ENCODE measurements around the gene NIPAL4. TPM values are rescaled to one million over a fixed set of nuclear protein-coding genes. Genes with fewer than 3 reads are reported as not detected.
A peak's percentile ranks its signal among the peaks of the same experiment; 100 is the strongest.

The NIPAL4 gene
- total and polyA plus RNA-seq, 7 experiments from 2014 or later = 0.70 to 1.6 (median 1.2) TPM; not detected in 4

DNA sequence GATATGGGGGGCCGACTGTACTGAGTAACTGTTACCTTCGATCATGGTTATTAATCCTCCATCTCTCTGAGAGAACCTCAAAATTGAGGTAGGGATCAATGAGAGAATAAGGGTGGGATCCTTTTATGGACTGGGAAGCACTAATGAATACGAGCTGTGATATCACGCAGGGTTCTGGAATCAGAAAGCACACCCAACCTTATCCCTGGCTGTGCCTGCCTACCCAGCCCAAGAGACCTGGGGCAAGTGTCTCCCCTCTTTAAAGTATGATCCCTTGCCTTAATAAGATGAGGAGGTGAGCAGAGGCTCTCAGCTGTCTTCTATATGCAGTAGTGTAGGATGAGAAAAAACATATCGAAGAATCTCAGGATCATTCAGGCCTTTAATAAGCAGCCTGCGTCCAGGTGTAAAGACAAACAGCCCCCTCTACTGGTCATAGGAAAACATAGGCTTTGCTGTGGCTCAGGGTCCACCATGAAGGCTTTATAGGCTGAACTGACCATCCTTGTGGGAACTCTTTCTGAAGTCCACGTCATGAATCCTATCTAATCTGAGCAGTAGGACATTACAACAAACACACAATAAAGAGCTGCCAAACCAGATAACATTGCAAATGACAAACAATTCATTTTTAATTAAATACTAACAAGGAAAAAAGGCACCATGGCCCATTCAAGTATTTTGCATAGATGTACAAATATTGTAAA, 16.8 kb downstream of the NIPAL4 start:
- ChIA-PET POLR2A (no interaction called here), CTCF (interaction anchor here (1.0 kb wide), 1 partner anchor 329 kb away, joined by 3 read pairs; no protein-coding TSS in a partner anchor)
- Histone ChIP-seq H3K27ac (ENCODE audit: low read depth, low read length) (no peak overlapping the region), H3K4me3 (ENCODE audit: low read length) (no peak overlapping the region), H3K27me3 (ENCODE audit: control insufficient read depth in 2 of 2, insufficient read depth in 2 of 2, low read length in 2 of 2) (no peaks in the 10 kb centered on the region), H3K36me3 (ENCODE audit: control insufficient read depth in 2 of 3, insufficient read depth in 3 of 3, low read length in 3 of 3) (no peaks in the 10 kb centered on the region), H3K9me3 (ENCODE audit: control insufficient read depth in 2 of 3, low read length in 3 of 3) (no peaks in the 10 kb centered on the region), H3K4me1 (ENCODE audit: control insufficient read depth in 2 of 2, insufficient read depth in 2 of 2, low read length in 2 of 2) (no peaks in the 10 kb centered on the region)
- Mint-ChIP-seq H3K4me1 (peaks cover 0 to 79% (median 0%) of the 10 kb centered on the region in 7 donors), H3K36me3 (peaks cover 0 to 72% (median 0%) of the 10 kb centered on the region in 5 donors), H3K9me3 (peaks cover 0 to 4% (median 0%) of the 10 kb centered on the region in 11 donors), H3K27ac (peak overlapping the region in 1 of 9 donors; percentile 56), H3K27me3 (no peaks in the 10 kb centered on the region), H3K4me3 (no peak overlapping the region)
- intact Hi-C loops (cut with micrococcal nuclease) = loop anchor here (1.0 to 10.0 kb wide), 6 partner anchors 45 to 332 kb away; partner anchors contain the start of genes LSM11 (in 1 of the 2) and MED7 (in 1 of the 2)
- ATAC-seq = peak; percentile 60
- DNase-seq = peak in 5 of 9 donors; percentile 14 to 34 (median 17)

DNA sequence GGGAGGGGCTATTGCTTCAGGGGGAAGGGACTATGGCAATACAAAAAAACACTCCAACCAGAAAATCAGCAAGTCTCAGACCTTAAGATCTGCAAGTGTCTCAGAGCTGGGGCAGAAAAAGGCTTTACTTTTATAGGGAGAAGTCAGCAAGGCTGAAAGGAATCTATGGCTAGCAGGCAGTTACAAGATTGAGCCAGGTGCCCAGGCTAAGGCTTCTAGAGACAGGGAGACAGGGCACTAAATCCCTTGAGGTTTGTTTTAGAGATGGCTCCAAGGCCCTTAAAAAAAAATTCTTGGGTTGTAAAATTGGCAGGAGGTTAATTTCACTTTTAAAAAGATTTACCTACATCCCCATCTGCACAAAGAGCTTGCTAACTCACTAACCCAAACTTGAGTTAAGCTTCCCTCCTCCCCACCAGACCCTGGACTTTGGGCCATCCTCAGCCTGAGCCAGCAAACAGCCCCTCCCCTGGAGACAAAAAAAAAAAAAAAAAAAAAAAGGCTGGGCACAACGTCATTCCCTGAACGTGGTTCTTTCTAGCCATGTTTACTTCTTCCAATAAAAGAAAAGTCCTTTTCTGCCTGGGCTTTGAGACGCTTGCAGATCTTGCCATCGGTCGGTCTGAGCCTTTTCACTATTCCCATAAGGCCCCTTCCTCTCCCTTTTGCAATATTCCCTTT, 17.9 kb downstream of the NIPAL4 start:
- H3K36me3 Mint-ChIP-seq = peaks cover 0 to 74% (median 0%) of the 10 kb centered on the region in 5 donors
- no peaks in the 10 kb centered on the region for H3K9me3 ChIP-seq (ENCODE audit: control insufficient read depth in 2 of 3, low read length in 3 of 3)
- no peak overlapping the region for H3K27ac ChIP-seq (ENCODE audit: low read depth, low read length)
- peak overlapping the region in 2 of 9 donors; percentile 36 to 79 for H3K27ac Mint-ChIP-seq
- POLR2A ChIA-PET = interaction anchor here (0.6 kb wide), 1 partner anchor 248 kb away, joined by 5 read pairs; no protein-coding TSS in a partner anchor
- no peaks in the 10 kb centered on the region for H3K27me3 ChIP-seq (ENCODE audit: control insufficient read depth in 2 of 2, insufficient read depth in 2 of 2, low read length in 2 of 2)
- no peak overlapping the region for H3K4me3 ChIP-seq (ENCODE audit: low read length)
- no peaks in the 10 kb centered on the region for H3K36me3 ChIP-seq (ENCODE audit: control insufficient read depth in 2 of 3, insufficient read depth in 3 of 3, low read length in 3 of 3)
- DNase-seq (no peak), ATAC-seq (no peak)
- no peaks in the 10 kb centered on the region for H3K27me3 Mint-ChIP-seq
- no peaks in the 10 kb centered on the region for H3K4me1 ChIP-seq (ENCODE audit: control insufficient read depth in 2 of 2, insufficient read depth in 2 of 2, low read length in 2 of 2)
- H3K4me3 Mint-ChIP-seq = peak overlapping the region in 1 of 10 donors; percentile 60
- H3K9me3 Mint-ChIP-seq = peaks cover 0 to 3% (median 0%) of the 10 kb centered on the region in 11 donors
- CTCF ChIA-PET = interaction anchor here (1.4 kb wide), 1 partner anchor 8 kb away, joined by 3 read pairs; no protein-coding TSS in a partner anchor
- H3K4me1 Mint-ChIP-seq = peaks cover 0 to 86% (median 0%) of the 10 kb centered on the region in 7 donors
- intact Hi-C loops (cut with micrococcal nuclease) = loop anchor here (1.0 to 10.0 kb wide), 6 partner anchors 46 to 333 kb away; partner anchors contain the start of genes LSM11 (in 1 of the 2) and MED7 (in 1 of the 2)

GRCh38 chr5:157478726-157479125, 18.7 kb downstream of the NIPAL4 start:
- Histone ChIP-seq H3K4me3 (ENCODE audit: low read length) (no peak overlapping the region), H3K27me3 (ENCODE audit: control insufficient read depth in 2 of 2, insufficient read depth in 2 of 2, low read length in 2 of 2) (no peaks in the 10 kb centered on the region), H3K9me3 (ENCODE audit: control insufficient read depth in 2 of 3, low read length in 3 of 3) (no peaks in the 10 kb centered on the region), H3K36me3 (ENCODE audit: control insufficient read depth in 2 of 3, insufficient read depth in 3 of 3, low read length in 3 of 3) (no peaks in the 10 kb centered on the region), H3K27ac (ENCODE audit: low read depth, low read length) (no peak overlapping the region), H3K4me1 (ENCODE audit: control insufficient read depth in 2 of 2, insufficient read depth in 2 of 2, low read length in 2 of 2) (no peaks in the 10 kb centered on the region)
- peak overlapping the region in 1 of 10 donors; percentile 60 for H3K4me3 Mint-ChIP-seq
- peak overlapping the region in 1 of 9 donors; percentile 79 for H3K27ac Mint-ChIP-seq
- POLR2A ChIA-PET = no interaction called here
- intact Hi-C loops (cut with micrococcal nuclease) = loop anchor here (5.0 to 10.0 kb wide), 4 partner anchors 46 to 334 kb away; partner anchors contain the start of genes LSM11 (in 1 of the 2) and MED7 (in 1 of the 2)
- H3K9me3 Mint-ChIP-seq = peaks cover 0 to 3% (median 0%) of the 10 kb centered on the region in 11 donors
- H3K27me3 Mint-ChIP-seq = no peaks in the 10 kb centered on the region
- peaks cover 0 to 83% (median 0%) of the 10 kb centered on the region in 7 donors for H3K4me1 Mint-ChIP-seq
- DNase-seq = no peak
- peaks cover 0 to 74% (median 0%) of the 10 kb centered on the region in 5 donors for H3K36me3 Mint-ChIP-seq
- CTCF ChIA-PET = interaction anchor here (1.4 kb wide), 1 partner anchor 9 kb away, joined by 3 read pairs; no protein-coding TSS in a partner anchor
- no peak for ATAC-seq

DNA sequence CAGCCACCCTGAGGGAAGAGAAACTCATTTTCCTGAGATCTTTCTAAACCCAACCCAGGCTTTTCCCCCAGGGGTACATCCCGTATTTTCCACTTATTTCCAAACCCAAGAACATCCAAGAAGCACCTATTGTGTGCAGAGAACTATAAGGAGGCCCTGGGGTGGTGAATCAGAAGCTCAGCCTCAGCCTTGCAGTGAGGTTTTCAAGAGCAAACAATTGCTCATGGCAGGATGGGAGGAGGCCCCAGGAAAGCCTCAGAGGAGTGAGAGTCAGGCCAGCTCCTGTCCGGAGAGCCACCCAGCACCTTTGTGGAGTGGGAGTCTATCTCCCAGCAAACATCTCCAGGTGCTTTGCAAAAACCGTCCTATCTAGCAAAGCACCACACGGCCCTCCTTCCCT, 19.2 kb downstream of the NIPAL4 start:
- no peak for ATAC-seq
- intact Hi-C loops (cut with micrococcal nuclease) = loop anchor here (5.0 to 10.0 kb wide), 4 partner anchors 47 to 334 kb away; partner anchors contain the start of genes LSM11 (in 1 of the 2) and MED7 (in 1 of the 2)
- no peaks in the 10 kb centered on the region for H3K4me1 ChIP-seq (ENCODE audit: control insufficient read depth in 2 of 2, insufficient read depth in 2 of 2, low read length in 2 of 2)
- no peaks in the 10 kb centered on the region for H3K36me3 ChIP-seq (ENCODE audit: control insufficient read depth in 2 of 3, insufficient read depth in 3 of 3, low read length in 3 of 3)
- Mint-ChIP-seq H3K4me1 (peaks cover 0 to 83% (median 0%) of the 10 kb centered on the region in 7 donors), H3K4me3 (peak overlapping the region in 1 of 10 donors; percentile 60), H3K27ac (peak overlapping the region in 1 of 9 donors; percentile 79), H3K27me3 (no peaks in the 10 kb centered on the region), H3K9me3 (peaks cover 0 to 3% (median 0%) of the 10 kb centered on the region in 11 donors), H3K36me3 (peaks cover 0 to 76% (median 0%) of the 10 kb centered on the region in 5 donors)
- no peak overlapping the region for H3K27ac ChIP-seq (ENCODE audit: low read depth, low read length)
- H3K4me3 ChIP-seq (ENCODE audit: low read length) = no peak overlapping the region
- H3K9me3 ChIP-seq (ENCODE audit: control insufficient read depth in 2 of 3, low read length in 3 of 3) = no peaks in the 10 kb centered on the region
- no peaks in the 10 kb centered on the region for H3K27me3 ChIP-seq (ENCODE audit: control insufficient read depth in 2 of 2, insufficient read depth in 2 of 2, low read length in 2 of 2)
- no peak for DNase-seq
- ChIA-PET CTCF (interaction anchor here (1.4 kb wide), 1 partner anchor 9 kb away, joined by 3 read pairs; no protein-coding TSS in a partner anchor), POLR2A (no interaction called here)

- peaks cover 0 to 85% (median 0%) of the 10 kb centered on the region in 7 donors for H3K4me1 Mint-ChIP-seq
- H3K4me3 ChIP-seq (ENCODE audit: low read length) = no peak overlapping the region
- H3K27ac Mint-ChIP-seq = peak overlapping the region in 2 of 9 donors; percentile 36 to 79
- peak overlapping the region in 1 of 10 donors; percentile 60 for H3K4me3 Mint-ChIP-seq
- H3K27ac ChIP-seq (ENCODE audit: low read depth, low read length) = no peak overlapping the region
- intact Hi-C loops (cut with micrococcal nuclease) = loop anchor here (5.0 to 10.0 kb wide), 4 partner anchors 48 to 335 kb away; partner anchors contain the start of genes LSM11 (in 1 of the 2) and MED7 (in 1 of the 2)
- no peaks in the 10 kb centered on the region for H3K9me3 ChIP-seq (ENCODE audit: control insufficient read depth in 2 of 3, low read length in 3 of 3)
- no peaks in the 10 kb centered on the region for H3K27me3 Mint-ChIP-seq
- POLR2A ChIA-PET = no interaction called here
- no peaks in the 10 kb centered on the region for H3K4me1 ChIP-seq (ENCODE audit: control insufficient read depth in 2 of 2, insufficient read depth in 2 of 2, low read length in 2 of 2)
- H3K36me3 ChIP-seq (ENCODE audit: control insufficient read depth in 2 of 3, insufficient read depth in 3 of 3, low read length in 3 of 3) = no peaks in the 10 kb centered on the region
- no peak for ATAC-seq
- CTCF ChIA-PET = interaction anchor here (1.4 kb wide), 1 partner anchor 10 kb away, joined by 3 read pairs; no protein-coding TSS in a partner anchor
- H3K9me3 Mint-ChIP-seq = peaks cover 0 to 3% (median 0%) of the 10 kb centered on the region in 11 donors
- DNase-seq = no peak
- H3K36me3 Mint-ChIP-seq = peaks cover 0 to 78% (median 0%) of the 10 kb centered on the region in 5 donors
- no peaks in the 10 kb centered on the region for H3K27me3 ChIP-seq (ENCODE audit: control insufficient read depth in 2 of 2, insufficient read depth in 2 of 2, low read length in 2 of 2)
Measured at GRCh38 chr5:157479612-157480510, 19.8 kb downstream of the NIPAL4 start.
